SK-N-SH (cell line): ENCODE data around the gene CLASP2. TPM values are rescaled to one million over a fixed set of nuclear protein-coding genes. Genes with fewer than 3 reads are reported as not detected.
A peak's percentile ranks its signal among the peaks of the same experiment; 100 is the strongest.

Source experiments
- EZH2phosphoT487 ChIP-seq: fragments of 200-600 bp; sonication (generic); IDR thresholded peaks from 2 replicates; pipeline ENCODE4 v1.6.1; 2017; ENCODE audit warnings: low read depth, mixed run types, mild to moderate bottlenecking, antibody characterized with exemption, moderate library complexity, borderline replicate concordance
- FOXJ3 ChIP-seq: sonication (generic); formaldehyde crosslinking; IDR thresholded peaks from 2 replicates; pipeline ENCODE4 v1.5.1; 2020; ENCODE audit warnings: mild to moderate bottlenecking, missing genetic modification reagents
- MEF2A ChIP-seq: IDR thresholded peaks from 2 replicates; pipeline ENCODE4 v1.4.0; 2012; ENCODE audit warnings: low read depth, borderline replicate concordance
- MXI1 ChIP-seq: IDR thresholded peaks from 2 replicates; pipeline ENCODE4 v1.6.1; 2012; ENCODE audit warnings: mild to moderate bottlenecking, low read depth, low read length, improper control_type of control experiment
- NFIC ChIP-seq: IDR thresholded peaks from 2 replicates; pipeline ENCODE4 v1.4.0; 2012; ENCODE audit warnings: borderline replicate concordance
- NRF1 ChIP-seq: IDR thresholded peaks from 2 replicates; pipeline ENCODE4 v1.6.1; 2012; ENCODE audit warnings: low read depth, mild to moderate bottlenecking, low read length
- RAD21 ChIP-seq: IDR thresholded peaks from 2 replicates; pipeline ENCODE4 v1.6.1; 2012; ENCODE audit warnings: mild to moderate bottlenecking, low read length
- RCOR1 ChIP-seq: fragments of 150-350 bp; IDR thresholded peaks from 2 replicates; pipeline ENCODE4 v1.6.1; 2017; ENCODE audit warnings: antibody characterized with exemption, low read length
- SIN3A ChIP-seq: IDR thresholded peaks from 2 replicates; pipeline ENCODE4 v1.6.1; 2012; ENCODE audit warnings: low read depth, mild to moderate bottlenecking, low read length, moderate library complexity, borderline replicate concordance
- TCF12 ChIP-seq: IDR thresholded peaks from 2 replicates; pipeline ENCODE4 v1.4.0; 2012
- TEAD4 ChIP-seq: IDR thresholded peaks from 2 replicates; pipeline ENCODE4 v1.4.0; 2012; ENCODE audit warnings: mild to moderate bottlenecking, borderline replicate concordance; ENCODE audit not compliant: insufficient read depth
- YY1 ChIP-seq: IDR thresholded peaks from 2 replicates; pipeline ENCODE4 v1.4.0; 2012; ENCODE audit warnings: low read depth, mild to moderate bottlenecking
- polyA plus RNA-seq, 3 experiments: library from polyadenylated mRNA; depleted of rRNA; stranded (reverse); fragments of >200 nt; gene quantifications; 2 replicates each; pipeline ENCODE4 v1.2.3, GENCODE V29; 2012
- TF ChIP-seq, protein P1 (sequence below): IDR thresholded peaks from 2 replicates; pipeline ENCODE4; 2012
- TF ChIP-seq, protein P2 (sequence below): fragments of 150-350 bp; IDR thresholded peaks from 2 replicates; pipeline ENCODE4 v1.6.1; 2017; ENCODE audit warnings: antibody characterized with exemption, low read length, low read depth, borderline replicate concordance
- TF ChIP-seq, protein P3 (sequence below): IDR thresholded peaks from 2 replicates; pipeline ENCODE4 v1.4.0; 2012; ENCODE audit warnings: low read depth, borderline replicate concordance
- TF ChIP-seq, protein P4 (sequence below): IDR thresholded peaks from 2 replicates; pipeline ENCODE4 v1.4.0; 2012; ENCODE audit warnings: low read depth
- TF ChIP-seq, protein P5 (sequence below): IDR thresholded peaks from 2 replicates; pipeline ENCODE4 v1.4.0; 2012; ENCODE audit warnings: low read depth, borderline replicate concordance
- TF ChIP-seq, protein P6 (sequence below): fragments of 200-600 bp; sonication (generic); IDR thresholded peaks from 2 replicates; pipeline ENCODE4 v1.6.1; 2017; ENCODE audit warnings: antibody characterized with exemption, mild to moderate bottlenecking, moderate library complexity

Gene CLASP2
- polyA plus RNA-seq, 1 of the 3 experiments (the other 2 are of a cell fraction): 13.2 TPM

DNA sequence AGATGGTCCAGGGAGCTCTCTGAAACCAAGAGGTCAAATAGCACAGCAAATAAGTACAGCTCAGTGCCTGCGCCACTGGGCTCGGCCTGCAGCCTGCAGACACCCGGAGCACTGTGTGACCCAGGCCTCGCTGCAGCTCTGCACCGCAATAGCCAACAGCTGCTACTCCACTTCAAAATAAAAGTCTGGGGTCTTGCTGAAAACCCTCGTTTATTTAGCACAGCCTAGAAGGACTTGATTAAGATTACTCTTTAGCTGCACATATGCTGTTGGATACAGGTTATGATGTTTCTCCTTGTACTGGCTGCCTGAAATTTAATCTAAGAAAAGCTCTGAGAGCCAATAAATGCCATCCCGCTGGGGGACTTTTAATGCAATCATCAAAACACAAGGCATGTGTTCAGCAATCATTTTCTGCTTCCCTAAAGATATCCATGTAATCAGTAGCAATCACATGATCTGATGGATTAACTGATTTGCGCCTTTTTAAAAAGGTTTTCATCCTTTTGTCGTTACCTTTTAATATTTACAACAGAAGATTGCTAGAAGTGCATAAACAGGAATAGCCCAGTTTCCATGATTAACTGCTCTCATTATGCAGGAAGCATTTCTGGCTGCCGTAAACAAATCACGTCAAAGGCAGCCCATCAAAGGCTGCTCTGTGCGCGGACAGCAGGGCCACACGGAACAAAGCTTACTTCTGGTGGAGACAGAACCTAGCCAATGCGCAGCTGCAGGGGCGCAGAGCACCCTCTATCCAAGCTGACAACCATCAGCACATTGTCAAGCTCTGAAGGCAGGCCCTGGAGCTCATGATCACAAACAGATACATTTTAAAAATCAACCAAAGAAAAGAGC, 58.8 kb downstream of the CLASP2 start (continued):
- TF ChIP-seq, protein P1, sequence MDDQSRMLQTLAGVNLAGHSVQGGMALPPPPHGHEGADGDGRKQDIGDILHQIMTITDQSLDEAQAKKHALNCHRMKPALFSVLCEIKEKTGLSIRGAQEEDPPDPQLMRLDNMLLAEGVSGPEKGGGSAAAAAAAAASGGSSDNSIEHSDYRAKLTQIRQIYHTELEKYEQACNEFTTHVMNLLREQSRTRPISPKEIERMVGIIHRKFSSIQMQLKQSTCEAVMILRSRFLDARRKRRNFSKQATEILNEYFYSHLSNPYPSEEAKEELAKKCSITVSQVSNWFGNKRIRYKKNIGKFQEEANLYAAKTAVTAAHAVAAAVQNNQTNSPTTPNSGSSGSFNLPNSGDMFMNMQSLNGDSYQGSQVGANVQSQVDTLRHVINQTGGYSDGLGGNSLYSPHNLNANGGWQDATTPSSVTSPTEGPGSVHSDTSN: no peak
- TF ChIP-seq, protein P2, sequence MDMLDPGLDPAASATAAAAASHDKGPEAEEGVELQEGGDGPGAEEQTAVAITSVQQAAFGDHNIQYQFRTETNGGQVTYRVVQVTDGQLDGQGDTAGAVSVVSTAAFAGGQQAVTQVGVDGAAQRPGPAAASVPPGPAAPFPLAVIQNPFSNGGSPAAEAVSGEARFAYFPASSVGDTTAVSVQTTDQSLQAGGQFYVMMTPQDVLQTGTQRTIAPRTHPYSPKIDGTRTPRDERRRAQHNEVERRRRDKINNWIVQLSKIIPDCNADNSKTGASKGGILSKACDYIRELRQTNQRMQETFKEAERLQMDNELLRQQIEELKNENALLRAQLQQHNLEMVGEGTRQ: no peak
- TF ChIP-seq TEAD4 (no peak), SIN3A (peak; percentile 55; the same call in 1 of the 2 replicates), MEF2A (no peak), TCF12 (peak; percentile 50), MXI1 (peak; percentile 87), EZH2phosphoT487 (no peak), YY1 (peak; percentile 27; the same call in 1 of the 2 replicates), RAD21 (peak; percentile 10; the same call in 1 of the 2 replicates), RCOR1 (no peak; the same call in 1 of the 2 replicates), NFIC (no peak), NRF1 (peak; percentile 83), FOXJ3 (CRISPR knock-in tag) (no peak)
- TF ChIP-seq, protein P3, sequence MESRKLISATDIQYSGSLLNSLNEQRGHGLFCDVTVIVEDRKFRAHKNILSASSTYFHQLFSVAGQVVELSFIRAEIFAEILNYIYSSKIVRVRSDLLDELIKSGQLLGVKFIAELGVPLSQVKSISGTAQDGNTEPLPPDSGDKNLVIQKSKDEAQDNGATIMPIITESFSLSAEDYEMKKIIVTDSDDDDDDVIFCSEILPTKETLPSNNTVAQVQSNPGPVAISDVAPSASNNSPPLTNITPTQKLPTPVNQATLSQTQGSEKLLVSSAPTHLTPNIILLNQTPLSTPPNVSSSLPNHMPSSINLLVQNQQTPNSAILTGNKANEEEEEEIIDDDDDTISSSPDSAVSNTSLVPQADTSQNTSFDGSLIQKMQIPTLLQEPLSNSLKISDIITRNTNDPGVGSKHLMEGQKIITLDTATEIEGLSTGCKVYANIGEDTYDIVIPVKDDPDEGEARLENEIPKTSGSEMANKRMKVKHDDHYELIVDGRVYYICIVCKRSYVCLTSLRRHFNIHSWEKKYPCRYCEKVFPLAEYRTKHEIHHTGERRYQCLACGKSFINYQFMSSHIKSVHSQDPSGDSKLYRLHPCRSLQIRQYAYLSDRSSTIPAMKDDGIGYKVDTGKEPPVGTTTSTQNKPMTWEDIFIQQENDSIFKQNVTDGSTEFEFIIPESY: no peak
- TF ChIP-seq, protein P4, sequence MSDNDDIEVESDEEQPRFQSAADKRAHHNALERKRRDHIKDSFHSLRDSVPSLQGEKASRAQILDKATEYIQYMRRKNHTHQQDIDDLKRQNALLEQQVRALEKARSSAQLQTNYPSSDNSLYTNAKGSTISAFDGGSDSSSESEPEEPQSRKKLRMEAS: 0 out of 2 replicates have a peak, but pooled peaks have one; percentile 69
- TF ChIP-seq, protein P5, sequence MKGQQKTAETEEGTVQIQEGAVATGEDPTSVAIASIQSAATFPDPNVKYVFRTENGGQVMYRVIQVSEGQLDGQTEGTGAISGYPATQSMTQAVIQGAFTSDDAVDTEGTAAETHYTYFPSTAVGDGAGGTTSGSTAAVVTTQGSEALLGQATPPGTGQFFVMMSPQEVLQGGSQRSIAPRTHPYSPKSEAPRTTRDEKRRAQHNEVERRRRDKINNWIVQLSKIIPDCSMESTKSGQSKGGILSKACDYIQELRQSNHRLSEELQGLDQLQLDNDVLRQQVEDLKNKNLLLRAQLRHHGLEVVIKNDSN: peak; percentile 28; the same call in 1 of the 2 replicates
- TF ChIP-seq, protein P6, sequence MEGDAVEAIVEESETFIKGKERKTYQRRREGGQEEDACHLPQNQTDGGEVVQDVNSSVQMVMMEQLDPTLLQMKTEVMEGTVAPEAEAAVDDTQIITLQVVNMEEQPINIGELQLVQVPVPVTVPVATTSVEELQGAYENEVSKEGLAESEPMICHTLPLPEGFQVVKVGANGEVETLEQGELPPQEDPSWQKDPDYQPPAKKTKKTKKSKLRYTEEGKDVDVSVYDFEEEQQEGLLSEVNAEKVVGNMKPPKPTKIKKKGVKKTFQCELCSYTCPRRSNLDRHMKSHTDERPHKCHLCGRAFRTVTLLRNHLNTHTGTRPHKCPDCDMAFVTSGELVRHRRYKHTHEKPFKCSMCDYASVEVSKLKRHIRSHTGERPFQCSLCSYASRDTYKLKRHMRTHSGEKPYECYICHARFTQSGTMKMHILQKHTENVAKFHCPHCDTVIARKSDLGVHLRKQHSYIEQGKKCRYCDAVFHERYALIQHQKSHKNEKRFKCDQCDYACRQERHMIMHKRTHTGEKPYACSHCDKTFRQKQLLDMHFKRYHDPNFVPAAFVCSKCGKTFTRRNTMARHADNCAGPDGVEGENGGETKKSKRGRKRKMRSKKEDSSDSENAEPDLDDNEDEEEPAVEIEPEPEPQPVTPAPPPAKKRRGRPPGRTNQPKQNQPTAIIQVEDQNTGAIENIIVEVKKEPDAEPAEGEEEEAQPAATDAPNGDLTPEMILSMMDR: no peak
